ENCODE measurements around the gene ARFIP2.
A peak's percentile ranks its signal among the peaks of the same experiment; 100 is the strongest.

The ARFIP2 gene

GRCh38 chr11:6489306-6489705, 8.2 kb upstream of the ARFIP2 start:
- Mint-ChIP-seq H3K4me1 (ENCODE audit: low read depth) (peaks cover 5% of the 10 kb centered on the region), H3K27ac (no peak overlapping the region), H3K27me3 (ENCODE audit: low read depth) (no peaks in the 10 kb centered on the region), H3K36me3 (ENCODE audit: low read depth) (peaks cover 6% of the 10 kb centered on the region), H3K9me3 (no peaks in the 10 kb centered on the region), H3K4me3 (no peak overlapping the region)

GRCh38 chr11:6488821-6489220, 7.7 kb upstream of the ARFIP2 start:
- Mint-ChIP-seq H3K27me3 (ENCODE audit: low read depth) (no peaks in the 10 kb centered on the region), H3K4me1 (ENCODE audit: low read depth) (peaks cover 5% of the 10 kb centered on the region), H3K9me3 (no peaks in the 10 kb centered on the region), H3K27ac (no peak overlapping the region), H3K36me3 (ENCODE audit: low read depth) (peaks cover 6% of the 10 kb centered on the region), H3K4me3 (no peak overlapping the region)

GRCh38 chr11:6488342-6488741, 7.2 kb upstream of the ARFIP2 start:
- no peak overlapping the region for H3K4me3 Mint-ChIP-seq
- peaks cover 9% of the 10 kb centered on the region for H3K36me3 Mint-ChIP-seq (ENCODE audit: low read depth)
- H3K27me3 Mint-ChIP-seq (ENCODE audit: low read depth) = no peaks in the 10 kb centered on the region
- H3K4me1 Mint-ChIP-seq (ENCODE audit: low read depth) = peaks cover 8% of the 10 kb centered on the region
- H3K9me3 Mint-ChIP-seq = no peaks in the 10 kb centered on the region
- H3K27ac Mint-ChIP-seq = no peak overlapping the region

GRCh38 chr11:6486938-6487337, 5.8 kb upstream of the ARFIP2 start:
- Mint-ChIP-seq H3K4me3 (no peak overlapping the region), H3K27ac (no peak overlapping the region), H3K27me3 (ENCODE audit: low read depth) (no peaks in the 10 kb centered on the region), H3K36me3 (ENCODE audit: low read depth) (peaks cover 17% of the 10 kb centered on the region), H3K9me3 (no peaks in the 10 kb centered on the region), H3K4me1 (ENCODE audit: low read depth) (peaks cover 18% of the 10 kb centered on the region)

GRCh38 chr11:6486256-6486655, 5.1 kb upstream of the ARFIP2 start:
- Mint-ChIP-seq H3K4me1 (ENCODE audit: low read depth) (peaks cover 18% of the 10 kb centered on the region), H3K27ac (no peak overlapping the region), H3K36me3 (ENCODE audit: low read depth) (peaks cover 17% of the 10 kb centered on the region), H3K4me3 (no peak overlapping the region), H3K27me3 (ENCODE audit: low read depth) (no peaks in the 10 kb centered on the region), H3K9me3 (no peaks in the 10 kb centered on the region)

GRCh38 chr11:6485661-6486060, 4.5 kb upstream of the ARFIP2 start:
- peaks cover 21% of the 10 kb centered on the region for H3K4me1 Mint-ChIP-seq (ENCODE audit: low read depth)
- H3K9me3 Mint-ChIP-seq = no peaks in the 10 kb centered on the region
- no peak overlapping the region for H3K27ac Mint-ChIP-seq
- H3K4me3 Mint-ChIP-seq = no peak overlapping the region
- no peaks in the 10 kb centered on the region for H3K27me3 Mint-ChIP-seq (ENCODE audit: low read depth)
- H3K36me3 Mint-ChIP-seq (ENCODE audit: low read depth) = peaks cover 17% of the 10 kb centered on the region

- Mint-ChIP-seq H3K9me3 (no peaks in the 10 kb centered on the region), H3K27me3 (ENCODE audit: low read depth) (no peaks in the 10 kb centered on the region), H3K36me3 (ENCODE audit: low read depth) (peaks cover 21% of the 10 kb centered on the region), H3K4me3 (peak overlapping the region; percentile 93), H3K27ac (peak overlapping the region; percentile 6), H3K4me1 (ENCODE audit: low read depth) (peaks cover 30% of the 10 kb centered on the region)
Observed at GRCh38 chr11:6483015-6483414, 1.9 kb upstream of the ARFIP2 start.

- H3K9me3 Mint-ChIP-seq = no peaks in the 10 kb centered on the region
- peak overlapping the region; percentile 93 for H3K4me3 Mint-ChIP-seq
- peak overlapping the region; percentile 6 for H3K27ac Mint-ChIP-seq
- peaks cover 30% of the 10 kb centered on the region for H3K4me1 Mint-ChIP-seq (ENCODE audit: low read depth)
- H3K36me3 Mint-ChIP-seq (ENCODE audit: low read depth) = peaks cover 25% of the 10 kb centered on the region
- no peaks in the 10 kb centered on the region for H3K27me3 Mint-ChIP-seq (ENCODE audit: low read depth)
Observed at GRCh38 chr11:6482441-6482840, 1.3 kb upstream of the ARFIP2 start.

GRCh38 chr11:6481924-6482275, 769 bp upstream of the ARFIP2 start:
- Mint-ChIP-seq H3K4me1 (ENCODE audit: low read depth) (peaks cover 30% of the 10 kb centered on the region), H3K9me3 (no peaks in the 10 kb centered on the region), H3K4me3 (peak overlapping the region; percentile 93), H3K27ac (peak overlapping the region; percentile 97), H3K36me3 (ENCODE audit: low read depth) (peaks cover 25% of the 10 kb centered on the region), H3K27me3 (ENCODE audit: low read depth) (no peaks in the 10 kb centered on the region)

- Mint-ChIP-seq H3K27ac (peak overlapping the region; percentile 97), H3K4me1 (ENCODE audit: low read depth) (peaks cover 30% of the 10 kb centered on the region), H3K9me3 (no peaks in the 10 kb centered on the region), H3K4me3 (peak overlapping the region; percentile 93), H3K27me3 (ENCODE audit: low read depth) (no peaks in the 10 kb centered on the region), H3K36me3 (ENCODE audit: low read depth) (peaks cover 25% of the 10 kb centered on the region)
Observed at GRCh38 chr11:6480299-6480914, 724 bp downstream of the ARFIP2 start.

GRCh38 chr11:6476571-6476970, 4.6 kb downstream of the ARFIP2 start:
- Mint-ChIP-seq H3K9me3 (no peaks in the 10 kb centered on the region), H3K4me3 (no peak overlapping the region), H3K4me1 (ENCODE audit: low read depth) (peaks cover 30% of the 10 kb centered on the region), H3K27ac (no peak overlapping the region), H3K36me3 (ENCODE audit: low read depth) (peaks cover 11% of the 10 kb centered on the region), H3K27me3 (ENCODE audit: low read depth) (peaks cover 10% of the 10 kb centered on the region)

GRCh38 chr11:6475936-6476335, 5.2 kb downstream of the ARFIP2 start:
- H3K27ac Mint-ChIP-seq = no peak overlapping the region
- peaks cover 11% of the 10 kb centered on the region for H3K36me3 Mint-ChIP-seq (ENCODE audit: low read depth)
- no peaks in the 10 kb centered on the region for H3K9me3 Mint-ChIP-seq
- no peak overlapping the region for H3K4me3 Mint-ChIP-seq
- H3K4me1 Mint-ChIP-seq (ENCODE audit: low read depth) = peaks cover 30% of the 10 kb centered on the region
- H3K27me3 Mint-ChIP-seq (ENCODE audit: low read depth) = peaks cover 13% of the 10 kb centered on the region

GRCh38 chr11:6474806-6475500, 6.2 kb downstream of the ARFIP2 start:
- Mint-ChIP-seq H3K9me3 (no peaks in the 10 kb centered on the region), H3K4me3 (peak overlapping the region; percentile 25), H3K4me1 (ENCODE audit: low read depth) (peaks cover 21% of the 10 kb centered on the region), H3K27me3 (ENCODE audit: low read depth) (peaks cover 13% of the 10 kb centered on the region), H3K27ac (no peak overlapping the region), H3K36me3 (ENCODE audit: low read depth) (peaks cover 11% of the 10 kb centered on the region)

GRCh38 chr11:6474413-6474792, 6.7 kb downstream of the ARFIP2 start:
- peaks cover 13% of the 10 kb centered on the region for H3K27me3 Mint-ChIP-seq (ENCODE audit: low read depth)
- H3K36me3 Mint-ChIP-seq (ENCODE audit: low read depth) = peaks cover 11% of the 10 kb centered on the region
- H3K4me1 Mint-ChIP-seq (ENCODE audit: low read depth) = peaks cover 18% of the 10 kb centered on the region
- H3K9me3 Mint-ChIP-seq = no peaks in the 10 kb centered on the region
- H3K4me3 Mint-ChIP-seq = peak overlapping the region; percentile 68
- H3K27ac Mint-ChIP-seq = peak overlapping the region; percentile 26

Measured in T-helper 1 cell treated with Interleukin-12 subunit alpha and Interleukin-12 subunit beta and Interleukin-4 antibody, amounts not matched to agents 30 μg/mL and 1 μg/mL, for 36 hours (primary cell).